Tibial artery (tissue), 4 donors: Measurements from ENCODE around the gene NXPH1.

Source experiments
- DNase-seq, 2 donors: peaks; one replicate each; pipeline ENCODE4 v3.0.0-alpha.2; 2019
- H3K27ac ChIP-seq, 2 donors: fragments of 200-600 bp; sonication (generic) in 1 of 2; 1 replicate in 1 of 2; 2 replicates in 1 of 2; pipeline ENCODE4 v1.5.1; 2018 to 2019; ENCODE audit warnings: mild to moderate bottlenecking in 1 of 2
- H3K27me3 ChIP-seq, 2 donors: fragments of 200-600 bp; sonication (generic) in 1 of 2; one replicate each; pipeline versions ENCODE4 v1.5.1 to v1.6.0; 2016 to 2019
- H3K36me3 ChIP-seq, 3 donors: fragments of 200-600 bp; sonication (generic) in 2 of 3; one replicate each; pipeline ENCODE4 v1.5.1; 2016 to 2019; ENCODE audit warnings: mild to moderate bottlenecking in 2 of 3
- H3K4me1 ChIP-seq, 4 donors: fragments of 200-600 bp; sonication (generic) in 2 of 4; 1 replicate in 3 of 4; 2 replicates in 1 of 4; pipeline ENCODE4 v1.5.1; 2016 to 2019
- H3K4me3 ChIP-seq, 2 donors: fragments of 200-600 bp; sonication (generic) in 1 of 2; 1 replicate in 1 of 2; 2 replicates in 1 of 2; pipeline ENCODE4 v1.5.1; 2018 to 2019; ENCODE audit warnings: mild to moderate bottlenecking in 2 of 2
- H3K9me3 ChIP-seq, 3 donors: fragments of 200-600 bp; sonication (generic) in 1 of 3; one replicate each; pipeline ENCODE4 v1.5.1; 2016 to 2019
- intact Hi-C: fragments of 100-400 bp; cut with DNase I; formaldehyde crosslinking; loops from one replicate; pipeline ENCODE4 v1.15.0; 2023; ENCODE audit warnings: low total_unique reads
- TF ChIP-seq, protein P1 (sequence below), 2 experiments: fragments of 200-600 bp in 1 of 2; fragments of 450-650 bp in 1 of 2; IDR thresholded peaks; one replicate each; pipeline ENCODE4 v1.5.1; 2017 to 2019; ENCODE audit warnings: antibody characterized with exemption in 2 of 2, mild to moderate bottlenecking in 1 of 2, moderate library complexity in 1 of 2

NXPH1 gene

DNA sequence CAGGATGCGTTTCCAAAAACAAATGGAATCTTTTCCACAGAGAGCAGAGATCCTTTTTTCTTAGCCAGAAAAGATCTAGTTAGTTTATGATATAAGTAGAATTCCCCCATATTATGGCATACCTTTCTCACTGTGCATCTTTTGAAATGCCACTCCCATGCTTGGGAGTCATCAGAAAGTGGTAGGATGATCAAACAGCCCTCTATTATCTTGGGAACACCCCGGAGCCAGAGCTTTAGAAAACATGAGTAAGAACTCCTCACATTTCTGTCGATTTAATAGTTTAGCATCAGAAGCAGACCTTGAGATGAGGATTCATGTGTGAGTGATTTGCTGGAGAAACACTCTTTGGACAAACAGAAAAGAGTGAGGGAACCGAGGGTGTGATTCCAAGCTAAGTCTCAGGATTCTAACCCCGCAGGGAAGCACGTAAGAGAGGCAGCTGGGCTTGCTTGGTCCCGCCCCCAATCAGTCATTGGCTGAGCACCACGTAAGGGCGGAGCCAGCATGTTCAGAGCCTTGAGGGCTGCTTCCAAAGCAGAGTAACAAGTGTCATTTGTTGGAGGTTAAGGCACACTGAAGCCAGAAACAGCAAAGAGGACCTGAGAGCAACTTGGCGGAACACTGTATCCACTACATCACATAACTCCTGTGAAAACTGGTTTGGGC, 43.7 kb upstream of the NXPH1 start:
- Histone ChIP-seq H3K36me3 (no peaks in the 10 kb centered on the region), H3K4me1 (no peaks in the 10 kb centered on the region), H3K4me3 (no peak overlapping the region), H3K27ac (no peak overlapping the region), H3K9me3 (no peaks in the 10 kb centered on the region), H3K27me3 (no peaks in the 10 kb centered on the region)
- DNase-seq: no peak
- intact Hi-C loops: no loop called here
- TF ChIP-seq, protein P1, sequence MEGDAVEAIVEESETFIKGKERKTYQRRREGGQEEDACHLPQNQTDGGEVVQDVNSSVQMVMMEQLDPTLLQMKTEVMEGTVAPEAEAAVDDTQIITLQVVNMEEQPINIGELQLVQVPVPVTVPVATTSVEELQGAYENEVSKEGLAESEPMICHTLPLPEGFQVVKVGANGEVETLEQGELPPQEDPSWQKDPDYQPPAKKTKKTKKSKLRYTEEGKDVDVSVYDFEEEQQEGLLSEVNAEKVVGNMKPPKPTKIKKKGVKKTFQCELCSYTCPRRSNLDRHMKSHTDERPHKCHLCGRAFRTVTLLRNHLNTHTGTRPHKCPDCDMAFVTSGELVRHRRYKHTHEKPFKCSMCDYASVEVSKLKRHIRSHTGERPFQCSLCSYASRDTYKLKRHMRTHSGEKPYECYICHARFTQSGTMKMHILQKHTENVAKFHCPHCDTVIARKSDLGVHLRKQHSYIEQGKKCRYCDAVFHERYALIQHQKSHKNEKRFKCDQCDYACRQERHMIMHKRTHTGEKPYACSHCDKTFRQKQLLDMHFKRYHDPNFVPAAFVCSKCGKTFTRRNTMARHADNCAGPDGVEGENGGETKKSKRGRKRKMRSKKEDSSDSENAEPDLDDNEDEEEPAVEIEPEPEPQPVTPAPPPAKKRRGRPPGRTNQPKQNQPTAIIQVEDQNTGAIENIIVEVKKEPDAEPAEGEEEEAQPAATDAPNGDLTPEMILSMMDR (IDR thresholded peaks at IDR 0.05): no peak

DNA sequence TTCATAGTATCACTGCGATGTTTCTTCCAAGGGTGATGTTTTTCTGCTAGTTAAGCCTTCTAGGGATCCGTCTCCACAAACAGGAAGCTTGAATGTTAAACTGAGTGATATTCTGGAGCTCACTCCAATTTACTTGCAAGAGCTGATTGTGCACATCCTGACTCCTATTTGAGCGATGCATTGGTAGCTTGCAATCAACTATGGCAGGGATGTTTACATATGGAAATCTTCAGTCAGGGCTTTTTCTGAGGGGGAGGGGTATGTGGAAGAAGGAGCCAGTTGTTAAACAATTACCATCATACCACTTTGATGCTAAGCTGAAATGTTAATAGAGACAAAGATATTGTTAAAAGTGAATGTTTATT, 43.2 kb upstream of the NXPH1 start:
- H3K4me3 ChIP-seq: no peak overlapping the region

DNA sequence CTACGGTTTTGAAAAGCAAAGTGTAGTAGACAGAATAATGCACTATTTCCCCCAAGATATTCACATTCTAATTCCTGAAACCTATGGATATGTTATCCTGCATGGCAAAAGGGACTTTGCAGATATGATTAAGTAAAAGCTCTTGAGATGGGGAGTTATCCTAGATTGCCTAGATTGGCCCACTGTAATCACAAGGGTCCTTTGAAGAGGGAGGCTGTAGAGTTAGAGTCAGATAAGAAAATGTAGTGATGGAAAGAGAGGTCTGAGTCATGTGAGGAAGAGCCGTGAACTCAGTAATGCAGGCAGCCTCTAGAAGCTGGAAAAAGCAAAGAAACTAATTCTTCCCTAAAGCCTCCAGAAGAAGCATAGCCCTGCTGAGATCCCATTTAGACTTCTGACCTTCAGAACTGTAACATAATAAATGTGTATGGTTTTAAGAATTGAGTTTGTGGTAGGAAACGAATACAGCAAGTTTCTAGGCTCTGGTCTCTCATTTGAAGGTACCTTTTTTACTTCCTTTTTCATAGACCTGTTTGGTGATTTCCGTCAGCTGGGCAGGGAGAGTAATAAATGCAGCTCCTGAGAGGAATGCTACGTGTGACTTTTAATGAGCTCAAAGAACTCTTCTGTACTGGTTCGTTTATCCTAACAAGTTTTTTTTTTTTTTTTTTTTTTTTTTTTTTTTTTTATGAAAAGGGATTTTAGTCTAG, 41.9 kb upstream of the NXPH1 start:
- Histone ChIP-seq H3K9me3 (no peaks in the 10 kb centered on the region), H3K4me1 (no peaks in the 10 kb centered on the region), H3K36me3 (no peaks in the 10 kb centered on the region), H3K27me3 (no peaks in the 10 kb centered on the region), H3K4me3 (no peak overlapping the region), H3K27ac (no peak overlapping the region)
- intact Hi-C loops: no loop called here
- no peak for DNase-seq
- TF ChIP-seq, protein P1 (IDR thresholded peaks at IDR 0.05): no peak

More for the DNA sequence above, 43.2 kb upstream of the NXPH1 start:
- DNase-seq: no peak
- H3K27ac ChIP-seq: no peak overlapping the region
- no peaks in the 10 kb centered on the region for H3K4me1 ChIP-seq
- intact Hi-C loops: no loop called here
- no peaks in the 10 kb centered on the region for H3K27me3 ChIP-seq
- TF ChIP-seq, protein P1 (IDR thresholded peaks at IDR 0.05): no peak
- H3K9me3 ChIP-seq: no peaks in the 10 kb centered on the region
- H3K36me3 ChIP-seq: no peaks in the 10 kb centered on the region

DNA sequence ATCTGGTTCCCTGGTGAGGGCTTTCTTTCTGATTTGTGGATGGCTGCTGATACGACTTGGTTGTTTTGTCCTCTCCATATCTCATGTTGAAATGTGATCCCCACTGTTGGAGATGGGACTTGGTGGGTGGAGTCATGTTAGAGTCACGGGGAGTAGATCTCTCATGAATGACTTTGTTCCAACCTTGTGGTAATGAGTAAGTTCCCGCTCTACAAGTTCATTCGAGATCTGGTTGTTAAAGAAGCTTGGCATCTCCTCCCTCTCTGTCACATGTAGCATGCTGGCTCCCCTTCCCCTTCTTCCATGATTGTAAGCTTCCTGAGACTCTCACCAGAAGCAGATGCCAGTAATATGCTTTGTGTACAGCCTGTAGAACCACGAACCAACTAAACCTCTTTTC, 37.1 kb upstream of the NXPH1 start:
- Histone ChIP-seq H3K36me3 (no peaks in the 10 kb centered on the region), H3K27me3 (no peaks in the 10 kb centered on the region), H3K4me3 (no peak overlapping the region), H3K9me3 (no peaks in the 10 kb centered on the region), H3K4me1 (no peaks in the 10 kb centered on the region), H3K27ac (no peak overlapping the region)
- TF ChIP-seq, protein P1 (IDR thresholded peaks at IDR 0.05): no peak
- DNase-seq: no peak
- intact Hi-C loops: no loop called here

DNA sequence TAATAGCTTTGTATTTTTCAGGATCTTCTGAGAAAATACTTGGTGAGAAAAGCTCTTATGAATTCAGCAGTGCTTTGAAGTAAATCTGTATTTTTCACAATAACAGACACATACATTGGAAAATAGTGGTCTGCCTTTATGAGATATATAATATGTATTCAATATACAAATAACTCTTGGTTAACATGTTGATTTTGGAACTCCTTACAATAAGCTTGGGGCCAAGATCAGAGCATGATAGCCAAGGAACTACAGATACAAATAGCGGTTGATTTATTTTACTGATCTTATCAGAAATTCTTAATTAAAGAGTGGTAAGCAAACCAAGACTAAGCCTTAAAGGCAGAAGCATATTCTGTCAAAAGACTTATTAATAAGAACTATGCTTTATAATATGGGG, 24.5 kb upstream of the NXPH1 start:
- Histone ChIP-seq H3K4me1 (no peaks in the 10 kb centered on the region), H3K27ac (no peak overlapping the region), H3K36me3 (no peaks in the 10 kb centered on the region), H3K9me3 (no peaks in the 10 kb centered on the region), H3K4me3 (no peak overlapping the region), H3K27me3 (no peaks in the 10 kb centered on the region)
- no peak for DNase-seq
- TF ChIP-seq, protein P1 (IDR thresholded peaks at IDR 0.05): no peak
- intact Hi-C loops: no loop called here
